Activated CD4-positive, alpha-beta T cell treated with anti-CD3 and anti-CD28 coated beads, Interleukin-2, amount 50 U/mL, for 24 hours (primary cell): ENCODE results near the gene SAMHD1.
"Not testable (repeated sequence)": the region's sequence is repeated elsewhere in the genome, so short reads cannot be mapped to it uniquely, and the experiment has no call there.

Experiments used
- DNase-seq, 2 donors: peaks; one replicate each; pipeline ENCODE4 v3.0.0-alpha.2; 2020; ENCODE audit warnings: low read depth in 1 of 2, low spot score in 1 of 2

The SAMHD1 gene

GRCh38 chr20:36956674-36957073, 5.2 kb upstream of the SAMHD1 start:
- no peak for DNase-seq

DNA sequence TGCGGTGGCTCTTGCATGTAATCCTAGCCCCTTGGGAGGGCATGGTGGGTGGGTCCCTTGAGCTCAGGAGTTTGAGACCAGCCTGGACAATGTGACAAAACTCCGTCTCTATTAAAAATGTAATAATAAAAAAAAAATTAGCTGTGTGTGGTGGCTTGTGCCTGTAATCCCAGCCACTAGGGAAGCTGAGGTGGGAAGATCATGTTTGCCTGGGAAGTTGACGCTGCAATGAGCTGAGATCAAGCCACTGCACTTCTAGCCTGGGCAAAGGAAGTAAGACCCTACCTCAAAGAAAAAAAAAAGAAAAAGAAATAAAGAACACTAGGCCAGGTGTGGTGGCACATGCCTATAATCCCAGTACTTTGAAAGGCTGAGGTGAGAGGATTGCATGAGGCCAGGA, 4.5 kb upstream of the SAMHD1 start:
- DNase-seq, result no peak

- DNase-seq, result no peak
Observed at GRCh38 chr20:36951979-36952738, 651 bp upstream of the SAMHD1 start.

GRCh38 chr20:36950414-36951197, 902 bp downstream of the SAMHD1 start:
- DNase-seq, result no peak

GRCh38 chr20:36941401-36941835, 10.1 kb downstream of the SAMHD1 start:
- no peak for DNase-seq

- DNase-seq, result no peak
Observed at GRCh38 chr20:36937402-36937770, 14.1 kb downstream of the SAMHD1 start.

DNA sequence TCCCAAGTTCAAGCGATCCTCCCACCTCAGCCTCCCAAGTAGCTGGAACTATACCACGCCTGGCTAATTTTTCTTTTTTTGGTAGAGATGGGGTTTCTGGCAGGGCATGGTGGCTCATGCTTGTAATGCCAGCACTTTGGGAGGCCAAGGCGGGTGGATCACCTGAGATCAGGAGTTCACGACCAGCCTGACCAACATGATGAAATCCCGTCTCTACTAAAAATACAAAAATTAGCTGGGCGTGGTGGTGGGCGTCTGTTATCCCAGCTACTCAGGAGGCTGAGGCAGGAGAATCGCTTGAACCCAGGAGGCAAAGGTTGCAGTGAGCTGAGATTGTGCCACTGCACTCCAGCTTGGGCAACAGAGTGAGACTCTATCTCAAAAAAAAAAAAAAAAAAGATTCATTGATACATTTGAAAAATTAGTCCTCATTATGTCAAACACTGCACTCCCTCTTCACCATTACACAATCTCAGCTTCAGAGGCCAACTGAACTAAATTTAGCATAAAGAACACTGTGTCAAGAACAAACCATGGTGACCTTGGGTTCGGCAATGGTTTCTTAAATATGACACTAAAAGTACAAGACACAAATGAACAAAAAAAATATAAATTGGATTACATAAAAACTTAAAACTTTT, 14.6 kb downstream of the SAMHD1 start:
- DNase-seq, result not testable (repeated sequence)

DNA sequence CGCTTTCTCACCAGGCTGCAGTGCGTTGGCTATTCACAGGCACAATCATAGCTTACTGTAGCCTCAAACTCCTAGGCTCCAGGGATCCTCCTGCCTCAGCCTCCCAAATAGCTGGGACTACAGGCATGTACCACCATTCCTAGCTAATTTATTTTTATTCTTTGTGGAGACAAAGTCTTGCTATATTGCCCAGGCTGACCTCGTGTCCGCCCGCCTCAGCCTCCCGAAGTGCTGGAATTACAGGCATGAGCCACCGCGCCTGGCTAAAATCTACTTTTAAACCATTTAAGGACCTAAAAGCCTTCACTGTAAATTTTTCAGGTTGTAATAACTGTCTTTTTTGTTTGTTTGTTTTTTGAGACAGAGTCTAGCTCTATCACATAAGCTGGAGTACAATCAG, 15.2 kb downstream of the SAMHD1 start:
- no peak for DNase-seq

- DNase-seq, result not testable (repeated sequence)
Observed at GRCh38 chr20:36933571-36933970, 17.9 kb downstream of the SAMHD1 start.

- DNase-seq, result no peak
Observed at GRCh38 chr20:36932476-36933426, 18.8 kb downstream of the SAMHD1 start.

- not testable (repeated sequence) for DNase-seq
Observed at GRCh38 chr20:36932067-36932466, 19.4 kb downstream of the SAMHD1 start.

DNA sequence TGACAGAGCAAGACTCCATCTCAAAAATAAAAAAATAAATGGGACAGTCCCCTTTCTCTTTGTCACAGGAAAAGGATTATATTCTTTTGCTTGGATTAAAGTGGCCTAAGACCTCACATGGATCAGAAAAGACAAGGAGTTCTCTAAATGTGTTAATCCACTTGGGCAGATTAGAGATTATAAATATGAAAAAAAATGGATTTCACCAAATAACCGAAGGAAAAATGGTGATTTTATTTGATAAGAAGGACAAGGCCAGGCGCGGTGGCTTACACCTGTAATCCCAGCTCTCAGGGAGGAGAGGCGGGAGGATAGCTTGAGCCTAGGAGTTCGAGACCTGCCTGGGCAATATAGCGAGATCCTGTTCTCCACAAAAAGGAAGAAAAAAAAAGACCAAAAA, 21.8 kb downstream of the SAMHD1 start:
- DNase-seq, result no peak

GRCh38 chr20:36929290-36929689, 22.2 kb downstream of the SAMHD1 start:
- no peak for DNase-seq

- DNase-seq, result no peak
Observed at GRCh38 chr20:36927704-36928103, 23.8 kb downstream of the SAMHD1 start.

GRCh38 chr20:36926653-36927200, 24.8 kb downstream of the SAMHD1 start:
- DNase-seq, result no peak

DNA sequence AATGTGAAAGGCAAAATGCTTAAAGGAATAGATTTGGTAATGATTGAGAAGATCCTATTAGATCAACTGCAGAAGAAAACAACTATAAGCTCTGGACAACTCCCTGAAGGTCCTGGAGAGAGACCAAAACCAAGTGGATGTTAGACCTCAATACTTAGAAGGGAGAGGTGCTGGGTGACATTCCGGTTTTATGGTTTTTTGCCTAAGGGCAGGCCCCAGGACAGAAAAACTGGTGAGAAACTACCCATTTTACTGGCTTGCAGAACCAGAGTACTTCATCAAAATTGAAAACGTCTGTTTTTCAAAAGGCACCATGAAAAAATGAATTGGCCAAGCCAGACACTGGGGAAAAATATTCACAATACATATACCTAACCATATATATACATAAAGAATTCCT, 26.3 kb downstream of the SAMHD1 start:
- DNase-seq, result no peak

- no peak for DNase-seq
Observed at GRCh38 chr20:36924167-36925045, 27.1 kb downstream of the SAMHD1 start.

GRCh38 chr20:36920334-36920730, 31.2 kb downstream of the SAMHD1 start:
- DNase-seq, result no peak

GRCh38 chr20:36919715-36920333, 31.7 kb downstream of the SAMHD1 start:
- peak in 1 of 2 donors; percentile 35 for DNase-seq
